ENCODE data around the gene UPK3A.

UPK3A gene

GRCh38 chr22:45329530-45329936, 44.8 kb downstream of the UPK3A start:
- H3K27ac ChIP-seq (replicated peaks): no peak overlapping the region
- DNase-seq (ENCODE audit: low read depth in 1 of 2, low spot score in 1 of 2): no peak
- TF ChIP-seq REST (IDR thresholded peaks at IDR 0.05; ENCODE audit: insufficient replicate concordance, low read depth) (no peak), SPI1 (IDR thresholded peaks at IDR 0.05; ENCODE audit: borderline replicate concordance, low read depth) (no peak), POLR2AphosphoS5 (IDR thresholded peaks at IDR 0.05; ENCODE audit: low read depth) (no peak), CTCF (IDR thresholded peaks at IDR 0.05; ENCODE audit: insufficient read depth, low read length) (no peak), GABPA (IDR thresholded peaks at IDR 0.05; ENCODE audit: low read depth) (no peak)
- no peaks in the 10 kb centered on the region for H3K27me3 ChIP-seq (ENCODE audit: insufficient read depth, poor library complexity, severe bottlenecking)
- H3K4me3 ChIP-seq (replicated peaks; ENCODE audit: insufficient read depth, low read length): no peak overlapping the region

- Histone ChIP-seq H3K27me3 (ENCODE audit: insufficient read depth, poor library complexity, severe bottlenecking) (no peaks in the 10 kb centered on the region), H3K27ac (replicated peaks) (no peak overlapping the region), H3K4me3 (replicated peaks; ENCODE audit: insufficient read depth, low read length) (no peak overlapping the region)
- no peak for TF ChIP-seq GABPA (IDR thresholded peaks at IDR 0.05; ENCODE audit: low read depth)
- no peak for TF ChIP-seq SPI1 (IDR thresholded peaks at IDR 0.05; ENCODE audit: borderline replicate concordance, low read depth)
- no peak for TF ChIP-seq REST (IDR thresholded peaks at IDR 0.05; ENCODE audit: insufficient replicate concordance, low read depth)
- TF ChIP-seq CTCF (IDR thresholded peaks at IDR 0.05; ENCODE audit: insufficient read depth, low read length): no peak
- TF ChIP-seq POLR2AphosphoS5 (IDR thresholded peaks at IDR 0.05; ENCODE audit: low read depth): no peak
- no peak for DNase-seq (ENCODE audit: low read depth in 1 of 2, low spot score in 1 of 2)
Observed at GRCh38 chr22:45330548-45330947, 45.8 kb downstream of the UPK3A start.

- H3K27ac ChIP-seq (replicated peaks): no peak overlapping the region
- no peak overlapping the region for H3K4me3 ChIP-seq (replicated peaks; ENCODE audit: insufficient read depth, low read length)
- no peak for TF ChIP-seq CTCF (IDR thresholded peaks at IDR 0.05; ENCODE audit: insufficient read depth, low read length)
- TF ChIP-seq GABPA (IDR thresholded peaks at IDR 0.05; ENCODE audit: low read depth): no peak
- no peak for TF ChIP-seq SPI1 (IDR thresholded peaks at IDR 0.05; ENCODE audit: borderline replicate concordance, low read depth)
- TF ChIP-seq REST (IDR thresholded peaks at IDR 0.05; ENCODE audit: insufficient replicate concordance, low read depth): no peak
- TF ChIP-seq POLR2AphosphoS5 (IDR thresholded peaks at IDR 0.05; ENCODE audit: low read depth): no peak
- no peak for DNase-seq (ENCODE audit: low read depth in 1 of 2, low spot score in 1 of 2)
- no peaks in the 10 kb centered on the region for H3K27me3 ChIP-seq (ENCODE audit: insufficient read depth, poor library complexity, severe bottlenecking)
Observed at GRCh38 chr22:45331486-45331885, 46.7 kb downstream of the UPK3A start.
